ENCODE data around the gene DCAF10.
"Not testable (repeated sequence)": the region's sequence is repeated elsewhere in the genome, so short reads cannot be mapped to it uniquely, and the experiment has no call there.

DCAF10 gene

GRCh38 chr9:37778534-37778933 lies 22.1 kb upstream of the DCAF10 start:
- no peak overlapping the region for H3K27ac Mint-ChIP-seq
- no peaks in the 10 kb centered on the region for H3K9me3 Mint-ChIP-seq
- ATAC-seq = no peak
- peaks cover 23% of the 10 kb centered on the region for H3K4me1 Mint-ChIP-seq
- H3K27me3 Mint-ChIP-seq = no peaks in the 10 kb centered on the region
- no peak overlapping the region for H3K4me3 Mint-ChIP-seq
- H3K36me3 Mint-ChIP-seq = peaks cover 57% of the 10 kb centered on the region

GRCh38 chr9:37784291-37784615 lies 16.3 kb upstream of the DCAF10 start:
- Mint-ChIP-seq H3K4me1 (peaks cover 30% of the 10 kb centered on the region), H3K4me3 (peak overlapping the region; percentile 94), H3K27me3 (no peaks in the 10 kb centered on the region), H3K36me3 (peaks cover 27% of the 10 kb centered on the region), H3K9me3 (no peaks in the 10 kb centered on the region), H3K27ac (peak overlapping the region; percentile 99)
- no peak for ATAC-seq

- peak; percentile 94 for ATAC-seq
- H3K36me3 Mint-ChIP-seq = peaks cover 27% of the 10 kb centered on the region
- peaks cover 30% of the 10 kb centered on the region for H3K4me1 Mint-ChIP-seq
- no peaks in the 10 kb centered on the region for H3K27me3 Mint-ChIP-seq
- H3K9me3 Mint-ChIP-seq = no peaks in the 10 kb centered on the region
- peak within 1 kb of the TSS; percentile 99 for H3K27ac Mint-ChIP-seq
- H3K4me3 Mint-ChIP-seq = peak within 1 kb of the TSS; percentile 94
These were observed 15.7 kb upstream of the DCAF10 start, which contains the start of gene EXOSC3 for GRCh38 chr9:37784616-37785483. EXOSC3 (minus strand) TSS chr9:37785064; CDS start chr9:37785044, 20 bp downstream.

- Mint-ChIP-seq H3K36me3 (peaks cover 17% of the 10 kb centered on the region), H3K27ac (no peak overlapping the region), H3K27me3 (no peaks in the 10 kb centered on the region), H3K4me3 (no peak overlapping the region), H3K9me3 (no peaks in the 10 kb centered on the region), H3K4me1 (peaks cover 20% of the 10 kb centered on the region)
- no peak for ATAC-seq
These were observed 13.5 kb upstream of the DCAF10 start for GRCh38 chr9:37787059-37787458.

GRCh38 chr9:37788332-37788731 lies 12.3 kb upstream of the DCAF10 start:
- H3K36me3 Mint-ChIP-seq = peaks cover 7% of the 10 kb centered on the region
- H3K9me3 Mint-ChIP-seq = no peaks in the 10 kb centered on the region
- H3K4me3 Mint-ChIP-seq = no peak overlapping the region
- H3K4me1 Mint-ChIP-seq = peaks cover 7% of the 10 kb centered on the region
- H3K27ac Mint-ChIP-seq = no peak overlapping the region
- ATAC-seq = no peak
- no peaks in the 10 kb centered on the region for H3K27me3 Mint-ChIP-seq

GRCh38 chr9:37790096-37790495 lies 10.5 kb upstream of the DCAF10 start:
- ATAC-seq = no peak
- no peaks in the 10 kb centered on the region for H3K9me3 Mint-ChIP-seq
- H3K4me3 Mint-ChIP-seq = no peak overlapping the region
- H3K4me1 Mint-ChIP-seq = no peaks in the 10 kb centered on the region
- H3K27me3 Mint-ChIP-seq = no peaks in the 10 kb centered on the region
- no peak overlapping the region for H3K27ac Mint-ChIP-seq
- H3K36me3 Mint-ChIP-seq = peaks cover 7% of the 10 kb centered on the region

GRCh38 chr9:37792122-37792521 lies 8.5 kb upstream of the DCAF10 start:
- ATAC-seq = no peak
- Mint-ChIP-seq H3K4me1 (no peaks in the 10 kb centered on the region), H3K36me3 (peaks cover 14% of the 10 kb centered on the region), H3K9me3 (no peaks in the 10 kb centered on the region), H3K4me3 (no peak overlapping the region), H3K27ac (no peak overlapping the region), H3K27me3 (no peaks in the 10 kb centered on the region)

- H3K4me1 Mint-ChIP-seq = peaks cover 15% of the 10 kb centered on the region
- H3K27ac Mint-ChIP-seq = no peak overlapping the region
- H3K36me3 Mint-ChIP-seq = peaks cover 16% of the 10 kb centered on the region
- no peaks in the 10 kb centered on the region for H3K27me3 Mint-ChIP-seq
- H3K9me3 Mint-ChIP-seq = no peaks in the 10 kb centered on the region
- no peak overlapping the region for H3K4me3 Mint-ChIP-seq
- ATAC-seq = no peak
These were observed 4.4 kb upstream of the DCAF10 start for GRCh38 chr9:37796232-37796631.

- H3K4me1 Mint-ChIP-seq = peaks cover 31% of the 10 kb centered on the region
- no peaks in the 10 kb centered on the region for H3K9me3 Mint-ChIP-seq
- ATAC-seq = no peak
- H3K27me3 Mint-ChIP-seq = no peaks in the 10 kb centered on the region
- H3K4me3 Mint-ChIP-seq = no peak overlapping the region
- no peak overlapping the region for H3K27ac Mint-ChIP-seq
- peaks cover 14% of the 10 kb centered on the region for H3K36me3 Mint-ChIP-seq
These were observed 1.9 kb upstream of the DCAF10 start for GRCh38 chr9:37798677-37799076.

- Mint-ChIP-seq H3K4me1 (peaks cover 47% of the 10 kb centered on the region), H3K36me3 (peaks cover 20% of the 10 kb centered on the region), H3K4me3 (peak overlapping the region; percentile 95), H3K27ac (peak overlapping the region; percentile 90), H3K9me3 (no peaks in the 10 kb centered on the region), H3K27me3 (no peaks in the 10 kb centered on the region)
- ATAC-seq = peak; percentile 61
These were observed 772 bp downstream of the DCAF10 start for GRCh38 chr9:37801287-37801850.

GRCh38 chr9:37801959-37802711 lies 1.5 kb downstream of the DCAF10 start:
- Mint-ChIP-seq H3K27me3 (no peaks in the 10 kb centered on the region), H3K4me1 (peaks cover 50% of the 10 kb centered on the region), H3K36me3 (peaks cover 14% of the 10 kb centered on the region), H3K9me3 (no peaks in the 10 kb centered on the region), H3K27ac (peak overlapping the region; percentile 90), H3K4me3 (peak overlapping the region; percentile 95)
- ATAC-seq = no peak

GRCh38 chr9:37806271-37806670 lies 5.7 kb downstream of the DCAF10 start:
- H3K27ac Mint-ChIP-seq = no peak overlapping the region
- no peak overlapping the region for H3K4me3 Mint-ChIP-seq
- peaks cover 8% of the 10 kb centered on the region for H3K36me3 Mint-ChIP-seq
- no peaks in the 10 kb centered on the region for H3K9me3 Mint-ChIP-seq
- H3K27me3 Mint-ChIP-seq = no peaks in the 10 kb centered on the region
- peaks cover 34% of the 10 kb centered on the region for H3K4me1 Mint-ChIP-seq
- ATAC-seq = no peak

- H3K4me3 Mint-ChIP-seq, H3K27me3 Mint-ChIP-seq, H3K27ac Mint-ChIP-seq, H3K9me3 Mint-ChIP-seq, ATAC-seq: not testable (repeated sequence)
- H3K36me3 Mint-ChIP-seq = peaks cover 18% of the 10 kb centered on the region
- H3K4me1 Mint-ChIP-seq = peaks cover 15% of the 10 kb centered on the region
These were observed 9.1 kb downstream of the DCAF10 start for GRCh38 chr9:37809676-37810075.

- H3K27me3 Mint-ChIP-seq = no peaks in the 10 kb centered on the region
- H3K36me3 Mint-ChIP-seq = peaks cover 14% of the 10 kb centered on the region
- peaks cover 6% of the 10 kb centered on the region for H3K4me1 Mint-ChIP-seq
- no peak overlapping the region for H3K4me3 Mint-ChIP-seq
- H3K9me3 Mint-ChIP-seq = no peaks in the 10 kb centered on the region
- no peak overlapping the region for H3K27ac Mint-ChIP-seq
- no peak for ATAC-seq
These were observed 11.4 kb downstream of the DCAF10 start for GRCh38 chr9:37811906-37812476.

- peaks cover 6% of the 10 kb centered on the region for H3K4me1 Mint-ChIP-seq
- H3K9me3 Mint-ChIP-seq = no peaks in the 10 kb centered on the region
- no peak overlapping the region for H3K27ac Mint-ChIP-seq
- H3K27me3 Mint-ChIP-seq = no peaks in the 10 kb centered on the region
- no peak for ATAC-seq
- H3K4me3 Mint-ChIP-seq = no peak overlapping the region
- peaks cover 14% of the 10 kb centered on the region for H3K36me3 Mint-ChIP-seq
These were observed 12.3 kb downstream of the DCAF10 start for GRCh38 chr9:37812773-37813379.
